K562 (cell line): ENCODE data around the gene UCKL1.
"Not testable (repeated sequence)": the region's sequence is repeated elsewhere in the genome, so short reads cannot be mapped to it uniquely, and the experiment has no call there.

ENCODE experiments used
- EGR1 ChIP-seq: fragments of 450-650 bp; conservative IDR thresholded peaks from 2 replicates; pipeline ENCODE4 v1.6.1; 2017; ENCODE audit warnings: mild to moderate bottlenecking
- HNRNPK ChIP-seq: fragments of 200-400 bp; formaldehyde crosslinking; IDR thresholded peaks from one replicate; pipeline ENCODE4 v1.6.1; 2018; ENCODE audit warnings: mild to moderate bottlenecking, low read depth, low read length; ENCODE audit not compliant: poor library complexity, severe bottlenecking
- PHF8 ChIP-seq: fragments of 200-600 bp; sonication (generic); IDR thresholded peaks from 2 replicates; pipeline ENCODE4 v1.6.1; 2012; ENCODE audit warnings: mixed run types, mild to moderate bottlenecking, inconsistent platforms, low read length, moderate library complexity, borderline replicate concordance
- TF ChIP-seq, protein P1 (sequence below): sonication (generic); formaldehyde crosslinking; IDR thresholded peaks from 2 replicates; pipeline ENCODE4 v1.9.0; 2022; ENCODE audit warnings: mild to moderate bottlenecking, missing genetic modification reagents

DNA sequence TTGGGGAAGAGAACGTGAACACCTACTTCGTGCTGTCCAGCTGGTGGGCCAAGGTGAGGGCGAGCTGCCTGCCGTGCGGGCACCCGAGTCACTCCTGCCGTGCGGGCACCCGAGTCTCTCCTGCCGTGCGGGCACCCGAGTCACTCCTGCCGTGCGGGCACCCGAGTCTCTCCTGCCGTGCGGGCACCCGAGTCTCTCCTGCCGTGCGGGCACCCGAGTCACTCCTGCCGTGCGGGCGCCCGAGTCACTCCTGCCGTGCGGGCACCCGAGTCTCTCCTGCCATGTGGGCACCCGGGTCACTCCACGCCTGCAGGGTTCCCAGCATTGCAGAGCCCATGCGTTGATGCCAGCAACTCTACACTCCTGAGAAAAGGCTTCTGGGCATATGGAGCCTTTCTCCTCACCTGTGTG, 26.7 kb downstream of the UCKL1 start:
- TF ChIP-seq PHF8, EGR1, HNRNPK: not testable (repeated sequence)
- TF ChIP-seq, protein P1, sequence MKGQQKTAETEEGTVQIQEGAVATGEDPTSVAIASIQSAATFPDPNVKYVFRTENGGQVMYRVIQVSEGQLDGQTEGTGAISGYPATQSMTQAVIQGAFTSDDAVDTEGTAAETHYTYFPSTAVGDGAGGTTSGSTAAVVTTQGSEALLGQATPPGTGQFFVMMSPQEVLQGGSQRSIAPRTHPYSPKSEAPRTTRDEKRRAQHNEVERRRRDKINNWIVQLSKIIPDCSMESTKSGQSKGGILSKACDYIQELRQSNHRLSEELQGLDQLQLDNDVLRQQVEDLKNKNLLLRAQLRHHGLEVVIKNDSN (CRISPR knock-in tag) = not testable (repeated sequence)
